HCT116 (cell line): ENCODE results near the gene ADH1C. TPM values are rescaled to one million over a fixed set of nuclear protein-coding genes. Genes with fewer than 3 reads are reported as not detected.
"Not testable (repeated sequence)": the region's sequence is repeated elsewhere in the genome, so short reads cannot be mapped to it uniquely, and the experiment has no call there.

Experiments
- ATAC-seq: fragments of 200-7000 bp; cut with Tn5 transposase; 2 replicates; pipeline ENCODE4 v1.9.1; 2020; ENCODE audit warnings: mild to moderate bottlenecking, moderate library complexity
- BruUV-seq: library from RNA; stranded (reverse); fragments of 400-500 nt; replicated peaks from 2 replicates; lab custom pipeline; 2021; lab: Mats Ljungman, UMichigan
- CTCF ChIA-PET: fragments of 300-600 bp; sonication (Branson Sonifier 250); formaldehyde crosslinking; loops from one replicate; lab custom pipeline; 2021; ENCODE audit warnings: antibody characterized with exemption; lab: Charles Lee
- POLR2A ChIA-PET: fragments of 300-600, 350-600 bp; sonication (Branson Sonifier 250); formaldehyde crosslinking; loops from one replicate; lab custom pipeline; 2021; ENCODE audit warnings: antibody characterized with exemption; lab: Charles Lee
- RAD21 ChIA-PET, 2 experiments: fragments of 300-600 bp; sonication (Branson Sonifier 250); formaldehyde crosslinking; loops; one replicate each; lab custom pipeline; 2023; ENCODE audit warnings: low total read pairs in 2 of 2; ENCODE audit not compliant: uncharacterized antibody in 2 of 2, unreplicated experiment in 2 of 2, low non-redundant PET in 1 of 2; lab: Charles Lee
- DNase-seq: peaks from one replicate; pipeline ENCODE4 v3.0.0-alpha.2; 2010; ENCODE audit warnings: low read depth, low spot score
- H2AFZ ChIP-seq: fragments of 200-600 bp; shearing (Covaris generic), sonication (generic); 2 replicates; pipeline ENCODE4 v1.6.1; 2017; ENCODE audit warnings: low read depth, mixed run types, mixed read lengths, antibody characterized with exemption, low read length; ENCODE audit not compliant: poor library complexity, severe bottlenecking
- H3K27ac ChIP-seq: 2 replicates; pipeline ENCODE4 v1.5.1; 2012; ENCODE audit warnings: low read depth, low read length
- H3K27me3 ChIP-seq: fragments of 200-600 bp; sonication (generic); 2 replicates; pipeline ENCODE4 v1.6.1; 2016; ENCODE audit warnings: mixed run types, low read length, mixed read lengths; ENCODE audit not compliant: insufficient read depth
- H3K36me3 ChIP-seq, 2 experiments: fragments of 200-500 bp in 1 of 2; fragments of 200-600 bp in 1 of 2; sonication (Bioruptor generic) in 1 of 2; sonication (generic) in 1 of 2; 2 replicates each; pipeline versions ENCODE4 v1.5.1 to v1.6.1; 2014 to 2016; ENCODE audit warnings: low read length in 2 of 2, inconsistent platforms in 1 of 2, mixed read lengths in 1 of 2, mixed run types in 1 of 2; ENCODE audit not compliant: insufficient read depth in 2 of 2, control insufficient read depth in 1 of 2
- H3K4me1 ChIP-seq, 2 experiments: fragments of 200-600 bp in 1 of 2; sonication (generic) in 1 of 2; 2 replicates each; pipeline versions ENCODE4 v1.5.1 to v1.6.1; 2012 to 2017; ENCODE audit warnings: low read length in 2 of 2, inconsistent platforms in 1 of 2, mild to moderate bottlenecking in 1 of 2, mixed read lengths in 1 of 2, mixed run types in 1 of 2, moderate library complexity in 1 of 2; ENCODE audit not compliant: insufficient read depth in 2 of 2, control insufficient read depth in 1 of 2
- H3K4me2 ChIP-seq: fragments of 200-600 bp; sonication (generic); 2 replicates; pipeline ENCODE4 v1.6.1; 2017; ENCODE audit warnings: mixed run types, low read length, mixed read lengths
- H3K4me3 ChIP-seq, 2 experiments: fragments of 200-600 bp in 1 of 2; sonication (generic) in 1 of 2; replicated peaks in 1 of 2; 2 replicates each; pipeline ENCODE4 v1.5.1; 2011 to 2016; ENCODE audit warnings: low read length in 2 of 2, control low read depth in 1 of 2, low read depth in 1 of 2, mild to moderate bottlenecking in 1 of 2, mixed read lengths in 1 of 2, mixed run types in 1 of 2
- H3K79me2 ChIP-seq: fragments of 200-600 bp; sonication (generic); 2 replicates; pipeline ENCODE4 v1.6.1; 2017; ENCODE audit warnings: mild to moderate bottlenecking, mixed run types, low read length, moderate library complexity, mixed read lengths; ENCODE audit not compliant: insufficient read depth
- H3K9ac ChIP-seq: fragments of 200-600 bp; sonication (generic); 2 replicates; pipeline ENCODE4 v1.6.1; 2016; ENCODE audit warnings: low read length, mixed read lengths
- H3K9me2 ChIP-seq: fragments of 200-600 bp; sonication (generic), shearing (Covaris generic); 2 replicates; pipeline ENCODE4 v1.6.1; 2017; ENCODE audit warnings: mixed run types, mild to moderate bottlenecking, moderate library complexity; ENCODE audit not compliant: insufficient read depth
- H3K9me3 ChIP-seq, 2 experiments: fragments of 200-500 bp in 1 of 2; fragments of 200-600 bp in 1 of 2; sonication (Bioruptor generic) in 1 of 2; sonication (generic) in 1 of 2; 2 replicates each; pipeline ENCODE4 v1.6.1; 2014 to 2017; ENCODE audit warnings: low read length in 2 of 2, mixed read lengths in 2 of 2, inconsistent platforms in 1 of 2, low read depth in 1 of 2, mild to moderate bottlenecking in 1 of 2, mixed run types in 1 of 2, moderate library complexity in 1 of 2; ENCODE audit not compliant: control insufficient read depth in 1 of 2, insufficient read depth in 1 of 2
- H4K20me1 ChIP-seq: fragments of 200-600 bp; sonication (generic), shearing (Covaris generic); 2 replicates; pipeline ENCODE4 v1.6.1; 2017; ENCODE audit warnings: mixed run types, mild to moderate bottlenecking, moderate library complexity; ENCODE audit not compliant: insufficient read depth
- RAD21 ChIP-seq: IDR thresholded peaks from 2 replicates; pipeline ENCODE4 v1.6.1; 2012; ENCODE audit warnings: low read depth, mild to moderate bottlenecking
- intact Hi-C: fragments of 100-400 bp; cut with micrococcal nuclease; formaldehyde crosslinking; loops from 2 replicates; pipeline ENCODE4 v1.10.0; 2022
- total RNA-seq: library from RNA; stranded (reverse); gene quantifications from one replicate; pipeline ENCODE4 v1.2.1, GENCODE V29; 2021; ENCODE audit not compliant: unreplicated experiment
- TF ChIP-seq, protein P1 (sequence below): IDR thresholded peaks from 2 replicates; pipeline ENCODE4 v1.6.1; 2011; ENCODE audit warnings: mild to moderate bottlenecking, low read length, moderate library complexity; ENCODE audit not compliant: insufficient replicate concordance; ENCODE audit errors: extremely low read depth
- TF ChIP-seq, protein P2 (sequence below), 3 experiments: fragments of 200-600 bp in 1 of 3; sonication (generic) in 1 of 3; IDR thresholded peaks in 2 of 3; conservative IDR thresholded peaks in 1 of 3; 2 replicates each; pipeline ENCODE4 v1.5.1; 2012 to 2017; ENCODE audit warnings: low read depth in 2 of 3, low read length in 2 of 3, antibody characterized with exemption in 1 of 3, borderline replicate concordance in 1 of 3, control low read depth in 1 of 3, mild to moderate bottlenecking in 1 of 3, mixed read lengths in 1 of 3, mixed run types in 1 of 3, moderate library complexity in 1 of 3; ENCODE audit not compliant: insufficient read depth in 1 of 3

The ADH1C gene
- total RNA-seq, 1 experiment from 2014 or later: not detected

DNA sequence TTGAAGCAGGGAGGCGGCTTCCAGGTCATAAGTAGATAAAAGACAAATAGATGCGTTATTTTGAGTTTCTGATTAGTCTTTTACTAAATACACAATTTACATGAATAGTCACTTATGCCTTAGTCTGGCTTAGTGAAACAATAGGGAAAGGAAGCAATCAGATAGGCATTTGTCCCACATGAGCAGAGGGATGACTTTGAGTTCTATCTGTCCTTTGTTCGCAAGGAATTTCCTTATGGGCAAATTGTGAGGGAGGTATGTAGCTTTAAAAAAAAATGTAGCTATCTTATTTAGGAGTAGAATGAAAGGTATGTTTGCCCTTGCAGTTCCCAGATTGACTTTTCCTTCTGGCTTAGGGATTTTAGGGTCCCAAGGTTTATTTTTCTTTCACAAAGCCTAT, 26.3 kb upstream of the ADH1C start:
- Histone ChIP-seq H3K79me2 (no peaks in the 10 kb centered on the region), H4K20me1 (no peaks in the 10 kb centered on the region), H3K36me3 (no peaks in the 10 kb centered on the region), H3K4me2 (no peak overlapping the region), H3K9ac (no peak overlapping the region), H3K4me3 (no peak overlapping the region), H3K4me1 (no peaks in the 10 kb centered on the region), H3K27me3 (no peaks in the 10 kb centered on the region), H3K27ac (no peak overlapping the region), H2AFZ (no peak overlapping the region), H3K9me2 (no peaks in the 10 kb centered on the region), H3K9me3 (no peaks in the 10 kb centered on the region; a peak in 1 of 4 replicates)
- TF ChIP-seq, protein P1, sequence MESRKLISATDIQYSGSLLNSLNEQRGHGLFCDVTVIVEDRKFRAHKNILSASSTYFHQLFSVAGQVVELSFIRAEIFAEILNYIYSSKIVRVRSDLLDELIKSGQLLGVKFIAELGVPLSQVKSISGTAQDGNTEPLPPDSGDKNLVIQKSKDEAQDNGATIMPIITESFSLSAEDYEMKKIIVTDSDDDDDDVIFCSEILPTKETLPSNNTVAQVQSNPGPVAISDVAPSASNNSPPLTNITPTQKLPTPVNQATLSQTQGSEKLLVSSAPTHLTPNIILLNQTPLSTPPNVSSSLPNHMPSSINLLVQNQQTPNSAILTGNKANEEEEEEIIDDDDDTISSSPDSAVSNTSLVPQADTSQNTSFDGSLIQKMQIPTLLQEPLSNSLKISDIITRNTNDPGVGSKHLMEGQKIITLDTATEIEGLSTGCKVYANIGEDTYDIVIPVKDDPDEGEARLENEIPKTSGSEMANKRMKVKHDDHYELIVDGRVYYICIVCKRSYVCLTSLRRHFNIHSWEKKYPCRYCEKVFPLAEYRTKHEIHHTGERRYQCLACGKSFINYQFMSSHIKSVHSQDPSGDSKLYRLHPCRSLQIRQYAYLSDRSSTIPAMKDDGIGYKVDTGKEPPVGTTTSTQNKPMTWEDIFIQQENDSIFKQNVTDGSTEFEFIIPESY: no peak
- no peak for DNase-seq
- intact Hi-C loops: no loop called here
- RAD21 ChIA-PET: no interaction called here
- BruUV-seq: no TSS peak
- POLR2A ChIA-PET: no interaction called here
- ATAC-seq: no peak
- CTCF ChIA-PET: no interaction called here

DNA sequence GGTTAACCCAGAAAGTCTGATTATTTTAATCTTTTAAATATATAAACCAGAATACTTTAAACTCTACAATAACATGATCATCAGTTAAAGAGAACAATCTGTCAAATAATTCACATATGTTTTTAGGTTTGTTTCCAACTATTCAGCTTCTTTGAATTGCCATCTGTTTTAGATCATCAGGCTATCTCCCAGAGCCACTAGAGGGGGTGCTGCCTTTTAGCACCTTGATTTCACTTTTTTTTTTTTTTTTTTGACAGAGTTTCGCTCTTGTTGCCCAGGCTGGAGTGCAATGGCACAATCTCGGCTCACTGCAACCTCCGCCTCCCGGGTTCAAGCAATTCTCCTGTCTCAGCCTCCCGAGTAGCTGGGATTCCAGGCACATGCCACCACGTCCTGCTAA, 24.8 kb upstream of the ADH1C start:
- H3K27ac ChIP-seq, H4K20me1 ChIP-seq, H2AFZ ChIP-seq, intact Hi-C loops, BruUV-seq, H3K4me1 ChIP-seq, POLR2A ChIA-PET, H3K4me3 ChIP-seq, H3K9ac ChIP-seq, H3K79me2 ChIP-seq, H3K9me3 ChIP-seq, H3K36me3 ChIP-seq, H3K9me2 ChIP-seq, H3K27me3 ChIP-seq, H3K4me2 ChIP-seq: not testable (repeated sequence)
- CTCF ChIA-PET: interaction anchor here (0.6 to 1.1 kb wide), 6 partner anchors 10 to 426 kb away, joined by 3 to 5 read pairs (median 4); no protein-coding TSS in a partner anchor
- DNase-seq: peak; percentile 28
- peak; percentile 71 for ATAC-seq
- RAD21 ChIA-PET: interaction anchor here in 1 of 2 experiments (0.6 kb wide), 1 partner anchor 910 kb away, joined by 3 read pairs; no protein-coding TSS in a partner anchor
- peak; percentile 30 for TF ChIP-seq RAD21
- TF ChIP-seq, protein P2, sequence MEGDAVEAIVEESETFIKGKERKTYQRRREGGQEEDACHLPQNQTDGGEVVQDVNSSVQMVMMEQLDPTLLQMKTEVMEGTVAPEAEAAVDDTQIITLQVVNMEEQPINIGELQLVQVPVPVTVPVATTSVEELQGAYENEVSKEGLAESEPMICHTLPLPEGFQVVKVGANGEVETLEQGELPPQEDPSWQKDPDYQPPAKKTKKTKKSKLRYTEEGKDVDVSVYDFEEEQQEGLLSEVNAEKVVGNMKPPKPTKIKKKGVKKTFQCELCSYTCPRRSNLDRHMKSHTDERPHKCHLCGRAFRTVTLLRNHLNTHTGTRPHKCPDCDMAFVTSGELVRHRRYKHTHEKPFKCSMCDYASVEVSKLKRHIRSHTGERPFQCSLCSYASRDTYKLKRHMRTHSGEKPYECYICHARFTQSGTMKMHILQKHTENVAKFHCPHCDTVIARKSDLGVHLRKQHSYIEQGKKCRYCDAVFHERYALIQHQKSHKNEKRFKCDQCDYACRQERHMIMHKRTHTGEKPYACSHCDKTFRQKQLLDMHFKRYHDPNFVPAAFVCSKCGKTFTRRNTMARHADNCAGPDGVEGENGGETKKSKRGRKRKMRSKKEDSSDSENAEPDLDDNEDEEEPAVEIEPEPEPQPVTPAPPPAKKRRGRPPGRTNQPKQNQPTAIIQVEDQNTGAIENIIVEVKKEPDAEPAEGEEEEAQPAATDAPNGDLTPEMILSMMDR (IDR thresholded peaks at IDR 0.05 in 2 of 3, conservative IDR thresholded peaks at IDR 0.05 in 1 of 3; ENCODE audit: borderline replicate concordance in 1 of 3, insufficient read depth in 1 of 3, low read depth in 2 of 3, low read length in 2 of 3): peak; percentile 18 to 68 (median 52); a peak in 5 of 6 replicates

DNA sequence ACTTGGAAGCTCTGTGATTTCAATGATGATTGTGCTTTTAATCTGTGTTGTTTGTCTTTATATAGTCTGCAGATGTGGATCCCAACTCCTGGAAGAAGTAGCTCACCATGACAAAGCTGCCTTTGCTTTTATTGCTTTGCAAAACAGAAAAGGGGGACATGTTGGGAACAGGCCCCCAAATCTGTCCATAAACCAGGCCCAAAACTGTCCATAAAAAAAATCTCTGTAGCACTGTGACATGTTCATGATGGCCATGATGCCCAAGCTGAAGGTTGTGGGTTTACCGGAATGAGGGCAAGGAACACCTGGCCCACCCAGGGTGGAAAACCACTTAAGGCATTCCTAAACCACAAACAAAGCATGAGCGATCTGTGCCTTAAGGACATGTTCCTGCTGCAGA, 19.9 kb upstream of the ADH1C start:
- H3K9ac ChIP-seq, H3K36me3 ChIP-seq, H3K27ac ChIP-seq, BruUV-seq, H3K79me2 ChIP-seq, ATAC-seq, RAD21 ChIA-PET, H3K9me2 ChIP-seq, H3K4me1 ChIP-seq, H3K9me3 ChIP-seq, H3K4me2 ChIP-seq, CTCF ChIA-PET, POLR2A ChIA-PET, H4K20me1 ChIP-seq, H2AFZ ChIP-seq, DNase-seq, intact Hi-C loops, H3K27me3 ChIP-seq, H3K4me3 ChIP-seq: not testable (repeated sequence)
